ENCODE results near the gene SLC6A1. TPM values are rescaled to one million over a fixed set of nuclear protein-coding genes. Genes with fewer than 3 reads are reported as not detected.

SLC6A1 gene
- total RNA-seq, 1 experiment from 2014 or later: not detected

GRCh38 chr3:11072631-11073030 lies 80.1 kb downstream of the SLC6A1 start:
- H2BK15ac ChIP-seq (ENCODE audit: low read depth, low read length): no peak overlapping the region
- no peak overlapping the region for H4K91ac ChIP-seq (ENCODE audit: insufficient read length, low read depth, low read length)
- Mint-ChIP-seq H3K4me3 (no peak overlapping the region), H3K36me3 (ENCODE audit: insufficient read depth in 1 of 3, low read depth in 3 of 3) (peaks cover 0 to 2% (median 2%) of the 10 kb centered on the region in 3 experiments; a peak in 4 of 7 replicates), H3K27ac (no peak overlapping the region), H3K27me3 (ENCODE audit: low read depth) (peaks cover 21% of the 10 kb centered on the region), H3K9me3 (peaks cover 31 to 44% of the 10 kb centered on the region in 2 experiments), H3K4me1 (peaks cover 0 to 3% of the 10 kb centered on the region in 2 experiments; a peak in 1 of 4 replicates)
- no peak overlapping the region for H3K9ac ChIP-seq (ENCODE audit: extremely low read depth, insufficient read length, low read length)
- H4K5ac ChIP-seq (ENCODE audit: insufficient read length, low read depth, low read length): no peak overlapping the region
- H3K79me1 ChIP-seq (ENCODE audit: insufficient read depth, low read depth, low read length, poor library complexity, severe bottlenecking): no peaks in the 10 kb centered on the region
- no peak overlapping the region for H2BK120ac ChIP-seq (ENCODE audit: low read depth, low read length, poor library complexity, severe bottlenecking)
- no peaks in the 10 kb centered on the region for H3K9me3 ChIP-seq (ENCODE audit: control insufficient read depth, low read depth, low read length)
- H4K20me1 ChIP-seq (ENCODE audit: control insufficient read depth, insufficient read depth, insufficient read length): no peaks in the 10 kb centered on the region
- TF ChIP-seq CTCF (conservative IDR thresholded peaks at IDR 0.05): no peak
- H3T11ph ChIP-seq (ENCODE audit: low read length): no peak overlapping the region
- no peaks in the 10 kb centered on the region for H3K27me3 ChIP-seq (ENCODE audit: insufficient read depth, low read length)
- H3K4me1 ChIP-seq (ENCODE audit: insufficient read depth, low read length): no peaks in the 10 kb centered on the region
- no peak overlapping the region for H2BK5ac ChIP-seq (ENCODE audit: insufficient read length, low read length)
- no peak overlapping the region for H3K14ac ChIP-seq (ENCODE audit: insufficient read depth, low read length)
- H2AFZ ChIP-seq (ENCODE audit: low read length): no peak overlapping the region
- no peak overlapping the region for H3K4me2 ChIP-seq (ENCODE audit: insufficient read depth, insufficient read length, low read length)
- no peaks in the 10 kb centered on the region for H3K79me2 ChIP-seq (ENCODE audit: insufficient read depth, low read length)
- no peaks in the 10 kb centered on the region for H3K23me2 ChIP-seq (ENCODE audit: insufficient read length, low read depth, low read length, poor library complexity, severe bottlenecking)
- H3K18ac ChIP-seq (ENCODE audit: insufficient read length, low read depth, low read length): no peak overlapping the region
- H3K56ac ChIP-seq (ENCODE audit: insufficient read length, low read depth, low read length): no peak overlapping the region
- H3K4ac ChIP-seq (ENCODE audit: low read depth, low read length): no peak overlapping the region
- H3K27ac ChIP-seq (ENCODE audit: insufficient read length, low read depth, low read length): no peak overlapping the region
- no peak overlapping the region for H4K8ac ChIP-seq (replicated peaks; ENCODE audit: insufficient read length, low read depth, low read length)
- H2BK20ac ChIP-seq (ENCODE audit: low read depth, low read length, poor library complexity, severe bottlenecking): no peak overlapping the region
- no peak for DNase-seq
- no peak overlapping the region for H2AK5ac ChIP-seq (ENCODE audit: insufficient read length, low read length)
- H2BK12ac ChIP-seq (ENCODE audit: insufficient read length, low read depth, low read length): no peak overlapping the region
- WGBS (ENCODE audit: extremely low coverage, insufficient read length, low lambda C conversion rate): no CpG with 5 or more reads among the region's 5 CpGs
- no peak overlapping the region for H3K23ac ChIP-seq (ENCODE audit: insufficient read length, low read depth, low read length)
